Activated B cell treated with CpG ODN at 0.5 μM for 24 hours (primary cell): Measurements from ENCODE around the gene FZR1. TPM values are rescaled to one million over a fixed set of nuclear protein-coding genes. Genes with fewer than 3 reads are reported as not detected.

Experiments
- ATAC-seq: fragments of 200-7000 bp; cut with Tn5 transposase; one replicate; pipeline ENCODE4 v1.10.0; 2021; ENCODE audit warnings: low read depth, mild to moderate bottlenecking, moderate library complexity
- CTCF ChIA-PET: fragments of 350-600 bp; sonication (Branson Sonifier 250); formaldehyde crosslinking; loops from one replicate; lab custom pipeline; 2021; ENCODE audit warnings: antibody characterized with exemption; lab: Charles Lee
- POLR2A ChIA-PET: fragments of 350-600 bp; sonication (Branson Sonifier 250); formaldehyde crosslinking; loops from one replicate; lab custom pipeline; 2021; ENCODE audit warnings: antibody characterized with exemption; lab: Charles Lee
- DNase-seq: peaks from one replicate; pipeline ENCODE4 v3.0.0; 2022
- H3K27ac Mint-ChIP-seq: one replicate; pipeline ENCODE4 v1.8.0; 2020; ENCODE audit warnings: mixed read lengths
- H3K27me3 Mint-ChIP-seq: one replicate; pipeline ENCODE4 v1.8.0; 2021; ENCODE audit warnings: mixed read lengths
- H3K36me3 Mint-ChIP-seq: one replicate; pipeline ENCODE4 v1.8.0; 2021; ENCODE audit warnings: low read depth, mixed read lengths
- H3K4me1 Mint-ChIP-seq: one replicate; pipeline ENCODE4 v1.8.0; 2021; ENCODE audit warnings: mixed read lengths
- H3K4me3 Mint-ChIP-seq: one replicate; pipeline ENCODE4 v1.8.0; 2020; ENCODE audit warnings: mild to moderate bottlenecking, mixed read lengths
- H3K9me3 Mint-ChIP-seq: one replicate; pipeline ENCODE4 v1.8.0; 2020; ENCODE audit warnings: mixed read lengths
- intact Hi-C: fragments of 100-400 bp; cut with micrococcal nuclease; formaldehyde crosslinking; loops from one replicate; pipeline ENCODE4 v1.15.1; 2024
- total RNA-seq: library from RNA; stranded (reverse); gene quantifications from 2 replicates; pipeline ENCODE4 v1.2.3, GENCODE V29; 2022
- TF ChIP-seq, protein P1 (sequence below): fragments of 200-600 bp; IDR thresholded peaks from one replicate; pipeline ENCODE4 v1.8.0; 2022; ENCODE audit warnings: antibody characterized with exemption, mild to moderate bottlenecking

FZR1 gene
- total RNA-seq, 1 donor from 2014 or later, result 66.0 TPM

DNA sequence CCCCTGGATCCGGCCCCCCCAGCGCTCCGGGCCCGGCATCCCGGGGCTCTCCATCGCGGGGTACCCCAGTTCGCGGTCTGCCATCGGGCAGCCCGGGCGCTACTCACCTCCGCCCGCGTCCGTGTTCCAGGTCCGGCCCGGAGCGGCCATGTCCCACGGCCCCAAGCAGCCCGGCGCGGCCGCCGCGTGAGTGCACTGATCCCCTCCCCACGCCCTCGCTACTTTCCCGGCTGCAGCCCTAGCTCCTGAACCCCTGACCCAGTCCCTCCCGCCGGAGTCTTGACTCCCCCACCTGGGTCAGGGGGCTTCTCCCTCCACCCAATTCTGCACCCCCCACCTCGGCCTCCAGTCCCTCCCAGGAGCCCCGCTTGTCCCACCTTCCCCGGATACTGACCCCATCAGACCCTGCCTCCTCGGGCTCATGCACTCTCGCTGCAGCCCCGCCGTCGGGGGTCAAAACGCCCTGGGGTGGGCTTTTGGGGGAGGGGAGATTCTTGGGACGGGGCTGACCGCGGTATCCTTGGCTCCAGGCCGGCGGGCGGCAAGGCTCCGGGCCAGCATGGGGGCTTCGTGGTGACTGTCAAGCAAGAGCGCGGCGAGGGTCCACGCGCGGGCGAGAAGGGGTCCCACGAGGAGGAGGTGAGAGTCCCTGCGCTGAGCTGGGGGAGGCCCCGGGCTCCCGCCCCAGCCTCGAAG, 67.2 kb downstream of the FZR1 start:
- H3K27me3 Mint-ChIP-seq, result no peaks in the 10 kb centered on the region
- peaks cover 9% of the 10 kb centered on the region for H3K36me3 Mint-ChIP-seq
- intact Hi-C loops, result loop anchor here (5.0 to 10.0 kb wide), 3 partner anchors 189 to 399 kb away; partner anchors contain the start of genes APBA3, DAPK3, MRPL54 and NCLN
- peak overlapping the region; percentile 80 for H3K4me3 Mint-ChIP-seq
- TF ChIP-seq, protein P1, sequence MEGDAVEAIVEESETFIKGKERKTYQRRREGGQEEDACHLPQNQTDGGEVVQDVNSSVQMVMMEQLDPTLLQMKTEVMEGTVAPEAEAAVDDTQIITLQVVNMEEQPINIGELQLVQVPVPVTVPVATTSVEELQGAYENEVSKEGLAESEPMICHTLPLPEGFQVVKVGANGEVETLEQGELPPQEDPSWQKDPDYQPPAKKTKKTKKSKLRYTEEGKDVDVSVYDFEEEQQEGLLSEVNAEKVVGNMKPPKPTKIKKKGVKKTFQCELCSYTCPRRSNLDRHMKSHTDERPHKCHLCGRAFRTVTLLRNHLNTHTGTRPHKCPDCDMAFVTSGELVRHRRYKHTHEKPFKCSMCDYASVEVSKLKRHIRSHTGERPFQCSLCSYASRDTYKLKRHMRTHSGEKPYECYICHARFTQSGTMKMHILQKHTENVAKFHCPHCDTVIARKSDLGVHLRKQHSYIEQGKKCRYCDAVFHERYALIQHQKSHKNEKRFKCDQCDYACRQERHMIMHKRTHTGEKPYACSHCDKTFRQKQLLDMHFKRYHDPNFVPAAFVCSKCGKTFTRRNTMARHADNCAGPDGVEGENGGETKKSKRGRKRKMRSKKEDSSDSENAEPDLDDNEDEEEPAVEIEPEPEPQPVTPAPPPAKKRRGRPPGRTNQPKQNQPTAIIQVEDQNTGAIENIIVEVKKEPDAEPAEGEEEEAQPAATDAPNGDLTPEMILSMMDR, result no peak
- H3K27ac Mint-ChIP-seq, result no peak overlapping the region
- ChIA-PET POLR2A (interaction anchor here (0.6 to 1.8 kb wide), 5 partner anchors 16 to 189 kb away, joined by 3 to 7 read pairs (median 3); partner anchors contain the start of genes MFSD12 and MRPL54), CTCF (no interaction called here)
- DNase-seq (no peak), ATAC-seq (no peak)
- peaks cover 19% of the 10 kb centered on the region for H3K4me1 Mint-ChIP-seq
- H3K9me3 Mint-ChIP-seq, result no peaks in the 10 kb centered on the region

DNA sequence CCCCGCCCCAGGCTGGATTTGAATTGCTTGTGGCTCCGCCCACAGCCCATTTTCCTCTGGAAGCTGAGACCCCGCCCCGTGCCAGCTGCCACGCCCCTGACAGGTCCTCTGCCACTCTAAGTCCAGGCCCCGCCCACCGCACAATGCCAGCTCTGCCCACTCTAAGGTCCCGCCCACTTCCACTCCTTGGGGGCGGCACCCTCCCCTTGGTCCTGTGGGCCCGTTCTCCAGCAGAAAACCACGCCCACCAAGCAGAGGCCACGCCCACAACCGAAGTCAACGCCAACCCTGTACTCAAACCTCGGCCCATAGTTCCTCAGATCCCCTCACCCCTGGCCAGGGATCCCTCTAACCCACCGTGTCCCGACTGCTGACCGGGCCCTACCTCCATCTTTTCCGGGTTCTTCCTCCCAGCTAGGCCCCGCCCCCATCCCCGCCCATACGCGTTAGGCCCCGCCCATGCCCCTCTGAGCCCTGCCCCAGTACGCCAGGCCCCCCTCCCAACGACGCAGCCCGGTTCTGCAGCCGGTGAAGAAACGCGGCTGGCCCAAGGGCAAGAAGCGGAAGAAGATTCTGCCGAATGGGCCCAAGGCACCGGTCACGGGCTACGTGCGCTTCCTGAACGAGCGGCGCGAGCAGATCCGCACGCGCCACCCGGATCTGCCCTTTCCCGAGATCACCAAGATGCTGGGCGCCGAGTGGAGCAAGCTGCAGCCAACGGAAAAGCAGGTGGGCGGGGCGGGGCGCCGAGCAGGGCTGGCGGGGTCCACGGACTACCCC, 67.9 kb downstream of the FZR1 start:
- no peaks in the 10 kb centered on the region for H3K9me3 Mint-ChIP-seq
- intact Hi-C loops, result loop anchor here (5.0 to 10.0 kb wide), 3 partner anchors 188 to 398 kb away; partner anchors contain the start of genes APBA3, DAPK3, MRPL54 and NCLN
- peak overlapping the region; percentile 70 for H3K4me3 Mint-ChIP-seq
- H3K27ac Mint-ChIP-seq, result no peak overlapping the region
- TF ChIP-seq, protein P1, result no peak
- CTCF ChIA-PET, result no interaction called here
- POLR2A ChIA-PET, result interaction anchor here (0.6 to 1.8 kb wide), 4 partner anchors 17 to 1271 kb away, joined by 3 to 7 read pairs (median 3); partner anchors contain the start of genes MFSD12 and MRPL54
- DNase-seq (peak; percentile 63), ATAC-seq (peak; percentile 21)
- peaks cover 11% of the 10 kb centered on the region for H3K36me3 Mint-ChIP-seq
- peaks cover 19% of the 10 kb centered on the region for H3K4me1 Mint-ChIP-seq
- no peaks in the 10 kb centered on the region for H3K27me3 Mint-ChIP-seq

DNA sequence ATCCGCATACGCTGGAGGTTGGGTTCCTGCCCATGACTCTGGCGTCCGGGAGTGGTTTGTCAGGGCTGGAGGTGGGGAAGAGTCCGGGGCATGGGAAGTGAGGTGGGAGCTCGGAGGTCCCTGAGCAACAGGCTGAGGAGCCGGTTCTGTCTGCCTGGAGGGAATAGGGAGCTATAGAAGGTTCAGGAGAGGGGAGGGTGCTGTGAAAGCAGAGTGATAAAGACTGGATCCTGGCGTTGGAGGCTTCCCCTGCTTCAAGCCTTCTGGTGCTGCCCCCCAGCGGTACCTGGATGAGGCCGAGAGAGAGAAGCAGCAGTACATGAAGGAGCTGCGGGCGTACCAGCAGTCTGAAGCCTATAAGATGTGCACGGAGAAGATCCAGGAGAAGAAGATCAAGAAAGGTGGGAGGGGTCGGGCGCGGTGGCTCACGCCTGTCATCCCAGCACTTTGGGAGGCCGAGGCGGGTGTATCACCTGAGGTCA, 69.2 kb downstream of the FZR1 start:
- H3K27ac Mint-ChIP-seq, result no peak overlapping the region
- ChIA-PET CTCF (no interaction called here), POLR2A (interaction anchor here (0.6 to 0.7 kb wide), 3 partner anchors 408 to 1273 kb away, joined by 3 read pairs; no protein-coding TSS in a partner anchor)

DNA sequence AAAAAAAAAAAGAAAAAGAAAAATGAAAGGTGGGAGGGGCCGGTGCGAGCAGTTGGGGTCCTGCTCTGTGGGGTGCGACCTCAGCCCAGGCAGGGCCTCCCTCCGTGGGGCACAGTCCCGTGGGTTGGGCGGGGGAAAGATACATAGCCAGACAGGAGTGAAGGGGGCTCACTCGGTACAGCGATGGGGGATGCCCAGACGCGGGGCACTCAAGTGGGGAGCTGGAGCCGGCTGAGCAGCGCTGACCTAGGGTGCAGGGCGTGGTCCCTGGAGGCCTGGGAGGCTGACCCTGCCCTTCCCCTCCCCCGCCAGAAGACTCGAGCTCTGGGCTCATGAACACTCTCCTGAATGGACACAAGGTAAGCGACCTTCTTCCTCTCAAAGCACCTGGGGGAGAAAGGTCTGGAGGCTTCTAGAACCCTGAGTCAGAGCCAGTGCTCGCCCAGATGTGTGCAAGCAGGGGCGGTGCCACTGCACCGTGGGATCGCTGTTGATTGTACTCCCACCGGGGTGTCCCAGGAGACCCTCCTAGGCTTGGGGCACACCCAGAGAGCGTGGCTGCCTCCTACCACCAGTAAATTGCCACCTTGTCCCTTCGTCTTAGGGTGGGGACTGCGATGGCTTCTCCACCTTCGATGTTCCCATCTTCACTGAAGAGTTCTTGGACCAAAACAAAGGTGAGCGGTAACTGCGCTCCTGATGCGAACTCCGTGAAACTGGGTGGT, 70.0 kb downstream of the FZR1 start:
- intact Hi-C loops, result loop anchor here (10.0 kb wide), 1 partner anchor 391 kb away; the partner anchor contains the start of gene NCLN
- Mint-ChIP-seq H3K9me3 (no peaks in the 10 kb centered on the region), H3K27ac (no peak overlapping the region), H3K4me1 (peaks cover 19% of the 10 kb centered on the region), H3K36me3 (peaks cover 11% of the 10 kb centered on the region), H3K4me3 (no peak overlapping the region), H3K27me3 (no peaks in the 10 kb centered on the region)
- TF ChIP-seq, protein P1, result no peak
- ATAC-seq (no peak), DNase-seq (no peak)
- ChIA-PET POLR2A (no interaction called here), CTCF (no interaction called here)

More for the DNA sequence above, 69.2 kb downstream of the FZR1 start:
- Mint-ChIP-seq H3K9me3 (no peaks in the 10 kb centered on the region), H3K27me3 (no peaks in the 10 kb centered on the region), H3K4me1 (peaks cover 19% of the 10 kb centered on the region), H3K4me3 (peak overlapping the region; percentile 45), H3K36me3 (peaks cover 11% of the 10 kb centered on the region)
- TF ChIP-seq, protein P1, result no peak
- DNase-seq (no peak), ATAC-seq (no peak)
- intact Hi-C loops, result loop anchor here (10.0 kb wide), 1 partner anchor 390 kb away; the partner anchor contains the start of gene NCLN
